Placental epithelial cell (primary cell): ENCODE measurements around the gene ADPGK. TPM values are rescaled to one million over a fixed set of nuclear protein-coding genes. Genes with fewer than 3 reads are reported as not detected.

Experiments used
- total RNA-seq: library from RNA; depleted of rRNA; stranded (reverse); fragments of >200 nt; gene quantifications from 2 replicates; pipeline ENCODE4 v1.2.3, GENCODE V29; 2012

Gene ADPGK
- 39.0 and 48.3 TPM in 2 replicates for total RNA-seq

DNA sequence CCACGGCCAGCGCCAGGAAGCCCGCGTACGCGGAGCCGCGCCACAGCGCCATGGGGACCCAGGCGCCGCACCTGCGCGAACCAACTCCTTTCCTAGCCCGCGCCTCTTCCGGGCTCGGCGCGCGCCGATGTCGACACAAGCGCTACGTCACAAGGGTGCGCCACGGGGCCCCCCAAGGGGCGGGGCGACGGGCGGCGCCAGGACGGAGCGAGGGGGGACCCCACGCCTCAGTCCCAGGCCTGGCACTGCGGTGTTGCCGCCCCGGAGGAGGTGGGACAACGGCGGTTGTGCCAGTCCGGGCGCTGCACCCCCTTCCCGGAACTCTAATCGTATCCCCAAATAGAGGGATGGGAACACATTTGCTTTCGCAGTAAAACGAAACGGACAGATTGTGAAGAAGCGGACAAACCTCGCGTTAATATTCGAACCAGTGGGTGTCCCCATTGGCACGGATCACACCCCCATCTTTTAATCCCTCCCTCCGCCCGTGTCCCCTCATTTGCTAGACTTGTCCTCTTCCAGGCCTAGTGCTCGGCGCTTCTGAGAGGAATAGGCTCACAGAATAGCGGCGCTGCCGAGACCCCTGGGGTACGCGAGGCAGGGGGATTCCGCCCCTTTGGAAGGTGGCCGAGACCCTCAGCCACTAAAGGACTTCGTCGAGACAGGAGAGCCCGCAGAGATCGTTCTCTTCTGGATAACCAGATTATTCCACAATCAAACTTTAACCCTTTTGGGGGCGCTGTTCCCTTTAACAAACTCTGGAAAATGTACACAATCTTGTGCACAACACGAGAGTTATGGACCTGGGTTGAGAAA is at the start of gene ADPGK:
TSS of gene ADPGK (minus strand) at position 119 of the 816 bp plus-strand sequence. CDS start at position 52, 67 bp downstream.

Other genes starting within 250 kb of the ADPGK start
- not detected in 2 replicates for gene GOLGA6B, start 129.1 kb downstream of the ADPGK start, total RNA-seq
- 0.39 TPM in 1 of 2 replicates, not detected in the other for gene HIGD2B, start 97.6 kb downstream of the ADPGK start, total RNA-seq
- gene BBS4, start 97.6 kb downstream of the ADPGK start, total RNA-seq: 18.8 and 27.9 TPM in 2 replicates